Mammary epithelial cell (primary cell): ENCODE measurements around the gene PGBD1.
"Not testable (repeated sequence)": the region's sequence is repeated elsewhere in the genome, so short reads cannot be mapped to it uniquely, and the experiment has no call there.

Source experiments
- CTCF ChIP-seq, 2 donors: IDR thresholded peaks in 1 of 2; conservative IDR thresholded peaks in 1 of 2; 2 replicates each; pipeline ENCODE4 v1.5.1; 2011 to 2012; ENCODE audit warnings: inconsistent platforms in 2 of 2, low read length in 2 of 2, mild to moderate bottlenecking in 2 of 2, control low read depth in 1 of 2, low read depth in 1 of 2; ENCODE audit not compliant: insufficient read depth in 1 of 2; ENCODE audit errors: extremely low read depth in 1 of 2
- EZH2 ChIP-seq: IDR thresholded peaks from 2 replicates; pipeline ENCODE4 v1.6.1; 2012; ENCODE audit warnings: low read length, inconsistent platforms, borderline replicate concordance

- not testable (repeated sequence) for TF ChIP-seq CTCF (conservative IDR thresholded peaks at IDR 0.05 in 1 of 2, IDR thresholded peaks at IDR 0.05 in 1 of 2; ENCODE audit: extremely low read depth in 1 of 2, insufficient read depth in 1 of 2, low read depth in 1 of 2, low read length in 2 of 2); EZH2
Observed at GRCh38 chr6:28306363-28306762, 25.0 kb downstream of the PGBD1 start.
